Ascending aorta (tissue), 2 donors: ENCODE measurements around the gene MGLL. TPM values are rescaled to one million over a fixed set of nuclear protein-coding genes. Genes with fewer than 3 reads are reported as not detected.

ENCODE experiments used
- DNase-seq, 2 donors: peaks; one replicate each; pipeline ENCODE4 v3.0.0-alpha.2; 2019; ENCODE audit warnings: low spot score in 2 of 2
- H3K27ac ChIP-seq, 2 donors: fragments of 200-600 bp; sonication (generic); one replicate each; pipeline ENCODE4 v1.5.1; 2016 to 2017; ENCODE audit warnings: mild to moderate bottlenecking in 1 of 2
- H3K27me3 ChIP-seq: fragments of 200-600 bp; sonication (generic); one replicate; pipeline ENCODE4 v1.5.1; 2017
- H3K36me3 ChIP-seq, 2 donors: fragments of 200-600 bp; sonication (generic); one replicate each; pipeline ENCODE4 v1.5.1; 2016
- H3K4me1 ChIP-seq, 2 donors: fragments of 200-600 bp; sonication (generic); one replicate each; pipeline ENCODE4 v1.5.1; 2016 to 2017; ENCODE audit warnings: mild to moderate bottlenecking in 1 of 2
- H3K4me3 ChIP-seq, 2 donors: fragments of 200-600 bp; sonication (generic); one replicate each; pipeline ENCODE4 v1.5.1; 2016 to 2017; ENCODE audit warnings: mild to moderate bottlenecking in 1 of 2
- H3K9me3 ChIP-seq, 2 donors: fragments of 200-600 bp; sonication (generic); one replicate each; pipeline ENCODE4 v1.5.1; 2016
- CTCF ChIP-seq, 3 experiments: fragments of 200-600 bp in 2 of 3; fragments of 450-650 bp in 1 of 3; sonication (generic) in 2 of 3; IDR thresholded peaks; one replicate each; pipeline ENCODE4 v1.5.1; 2016 to 2019; ENCODE audit warnings: antibody characterized with exemption in 3 of 3, mild to moderate bottlenecking in 1 of 3, moderate library complexity in 1 of 3
- intact Hi-C: fragments of 100-400 bp; cut with DNase I; formaldehyde crosslinking; loops from one replicate; pipeline ENCODE4 v1.15.1; 2023
- total RNA-seq: library from RNA; depleted of rRNA; stranded (reverse); fragments of >200 nt; gene quantifications from one replicate; pipeline ENCODE4 v1.1.0, GENCODE V29; 2016

The MGLL gene
- total RNA-seq, 1 donor from 2014 or later: 101 TPM

- peak overlapping the region; percentile 37 to 85 for H3K27ac ChIP-seq
- H3K36me3 ChIP-seq: no peaks in the 10 kb centered on the region
- intact Hi-C loops: no loop called here
- H3K9me3 ChIP-seq: no peaks in the 10 kb centered on the region
- no peak overlapping the region for H3K4me3 ChIP-seq
- H3K4me1 ChIP-seq: peaks cover 8 to 31% of the 10 kb centered on the region in 2 donors
- no peak for DNase-seq
- H3K27me3 ChIP-seq: no peaks in the 10 kb centered on the region
- TF ChIP-seq CTCF (IDR thresholded peaks at IDR 0.05): no peak
Measured at GRCh38 chr3:127750226-127751031, 71.9 kb downstream of the MGLL start.

- Histone ChIP-seq H3K36me3 (no peaks in the 10 kb centered on the region), H3K4me3 (no peak overlapping the region), H3K27me3 (no peaks in the 10 kb centered on the region), H3K27ac (peak overlapping the region; percentile 37 to 85), H3K4me1 (peaks cover 8 to 31% of the 10 kb centered on the region in 2 donors), H3K9me3 (no peaks in the 10 kb centered on the region)
- no peak for DNase-seq
- no peak for TF ChIP-seq CTCF (IDR thresholded peaks at IDR 0.05)
- intact Hi-C loops: loop anchor here (5.0 kb wide), 3 partner anchors 72 to 202 kb away; partner anchors contain the start of genes MCM2 and MGLL
Measured at GRCh38 chr3:127749787-127750225, 72.5 kb downstream of the MGLL start.

GRCh38 chr3:127749361-127749760 lies 73.0 kb downstream of the MGLL start:
- Histone ChIP-seq H3K4me1 (peaks cover 8 to 31% of the 10 kb centered on the region in 2 donors), H3K27ac (peak overlapping the region; percentile 37 to 85), H3K27me3 (no peaks in the 10 kb centered on the region), H3K9me3 (no peaks in the 10 kb centered on the region), H3K36me3 (no peaks in the 10 kb centered on the region), H3K4me3 (no peak overlapping the region)
- intact Hi-C loops: loop anchor here (5.0 kb wide), 3 partner anchors 73 to 203 kb away; partner anchors contain the start of genes MCM2 and MGLL
- no peak for DNase-seq
- no peak for TF ChIP-seq CTCF (IDR thresholded peaks at IDR 0.05)

GRCh38 chr3:127748754-127749327 lies 73.5 kb downstream of the MGLL start:
- Histone ChIP-seq H3K36me3 (no peaks in the 10 kb centered on the region), H3K27me3 (no peaks in the 10 kb centered on the region), H3K4me3 (no peak overlapping the region), H3K27ac (peak overlapping the region; percentile 84 to 85), H3K9me3 (no peaks in the 10 kb centered on the region), H3K4me1 (peaks cover 8 to 26% of the 10 kb centered on the region in 2 donors)
- TF ChIP-seq CTCF (IDR thresholded peaks at IDR 0.05): no peak
- intact Hi-C loops: loop anchor here (5.0 kb wide), 3 partner anchors 73 to 203 kb away; partner anchors contain the start of genes MCM2 and MGLL
- no peak for DNase-seq

- peak overlapping the region in 1 of 2 donors; percentile 28 for H3K4me3 ChIP-seq
- peak overlapping the region; percentile 84 to 85 for H3K27ac ChIP-seq
- peak; percentile 12 to 27 (median 18) for TF ChIP-seq CTCF (IDR thresholded peaks at IDR 0.05)
- H3K4me1 ChIP-seq: peaks cover 8 to 28% of the 10 kb centered on the region in 2 donors
- H3K27me3 ChIP-seq: no peaks in the 10 kb centered on the region
- no peaks in the 10 kb centered on the region for H3K9me3 ChIP-seq
- peak; percentile 92 to 95 for DNase-seq
- H3K36me3 ChIP-seq: no peaks in the 10 kb centered on the region
- intact Hi-C loops: loop anchor here (1.0 to 5.0 kb wide), 4 partner anchors 11 to 204 kb away; partner anchors contain the start of genes MCM2 and MGLL
Measured at GRCh38 chr3:127747751-127748521, 74.4 kb downstream of the MGLL start.
